Uterus (tissue), 2 donors: ENCODE data around the gene FBXW7.

ENCODE experiments used
- POLR2A ChIP-seq, 2 donors: fragments of 450-650 bp; IDR thresholded peaks; one replicate each; pipeline ENCODE4 v1.6.1; 2016; ENCODE audit warnings: antibody characterized with exemption in 2 of 2, mild to moderate bottlenecking in 1 of 2, moderate library complexity in 1 of 2
- TF ChIP-seq, protein P1 (sequence below), 4 experiments: fragments of 200-600 bp in 2 of 4; fragments of 450-650 bp in 2 of 4; sonication (generic) in 2 of 4; IDR thresholded peaks; one replicate each; pipeline ENCODE4 v1.5.1; 2016 to 2019; ENCODE audit warnings: antibody characterized with exemption in 4 of 4, mild to moderate bottlenecking in 2 of 4, moderate library complexity in 1 of 4

GRCh38 chr4:152448038-152448707 is 87.7 kb downstream of the FBXW7 start:
- TF ChIP-seq, protein P1, sequence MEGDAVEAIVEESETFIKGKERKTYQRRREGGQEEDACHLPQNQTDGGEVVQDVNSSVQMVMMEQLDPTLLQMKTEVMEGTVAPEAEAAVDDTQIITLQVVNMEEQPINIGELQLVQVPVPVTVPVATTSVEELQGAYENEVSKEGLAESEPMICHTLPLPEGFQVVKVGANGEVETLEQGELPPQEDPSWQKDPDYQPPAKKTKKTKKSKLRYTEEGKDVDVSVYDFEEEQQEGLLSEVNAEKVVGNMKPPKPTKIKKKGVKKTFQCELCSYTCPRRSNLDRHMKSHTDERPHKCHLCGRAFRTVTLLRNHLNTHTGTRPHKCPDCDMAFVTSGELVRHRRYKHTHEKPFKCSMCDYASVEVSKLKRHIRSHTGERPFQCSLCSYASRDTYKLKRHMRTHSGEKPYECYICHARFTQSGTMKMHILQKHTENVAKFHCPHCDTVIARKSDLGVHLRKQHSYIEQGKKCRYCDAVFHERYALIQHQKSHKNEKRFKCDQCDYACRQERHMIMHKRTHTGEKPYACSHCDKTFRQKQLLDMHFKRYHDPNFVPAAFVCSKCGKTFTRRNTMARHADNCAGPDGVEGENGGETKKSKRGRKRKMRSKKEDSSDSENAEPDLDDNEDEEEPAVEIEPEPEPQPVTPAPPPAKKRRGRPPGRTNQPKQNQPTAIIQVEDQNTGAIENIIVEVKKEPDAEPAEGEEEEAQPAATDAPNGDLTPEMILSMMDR (IDR thresholded peaks at IDR 0.05): no peak
- no peak for TF ChIP-seq POLR2A (IDR thresholded peaks at IDR 0.05)
